Suprapubic skin (tissue), 4 donors: ENCODE measurements around the gene MYH10. TPM values are rescaled to one million over a fixed set of nuclear protein-coding genes. Genes with fewer than 3 reads are reported as not detected.

Source experiments
- DNase-seq, 2 donors: peaks; one replicate each; pipeline ENCODE4 v3.0.0-alpha.2; 2019; ENCODE audit warnings: low spot score in 2 of 2
- H3K27ac ChIP-seq: fragments of 200-600 bp; sonication (generic); one replicate; pipeline ENCODE4 v1.5.1; 2019
- H3K27me3 ChIP-seq: fragments of 200-600 bp; sonication (generic); one replicate; pipeline ENCODE4 v1.5.1; 2019
- H3K36me3 ChIP-seq: fragments of 200-600 bp; sonication (generic); one replicate; pipeline ENCODE4 v1.5.1; 2019
- H3K4me1 ChIP-seq: fragments of 200-600 bp; sonication (generic); one replicate; pipeline ENCODE4 v1.5.1; 2019
- H3K4me3 ChIP-seq: fragments of 200-600 bp; sonication (generic); one replicate; pipeline ENCODE4 v1.5.1; 2019; ENCODE audit warnings: mild to moderate bottlenecking
- H3K9me3 ChIP-seq: fragments of 200-600 bp; sonication (generic); one replicate; pipeline ENCODE4 v1.5.1; 2019
- EP300 ChIP-seq: sonication (generic); formaldehyde crosslinking; IDR thresholded peaks from one replicate; pipeline ENCODE4 v1.6.1; 2017; ENCODE audit warnings: antibody characterized with exemption
- POLR2A ChIP-seq, 2 donors: fragments of 450-650 bp; IDR thresholded peaks; one replicate each; pipeline ENCODE4 v1.6.1; 2017; ENCODE audit warnings: antibody characterized with exemption in 2 of 2, mild to moderate bottlenecking in 2 of 2, moderate library complexity in 2 of 2
- POLR2AphosphoS5 ChIP-seq, 3 donors: sonication (generic); formaldehyde crosslinking; IDR thresholded peaks; one replicate each; pipeline ENCODE4 v1.6.1; 2017; ENCODE audit warnings: antibody characterized with exemption in 3 of 3
- WGBS: methylation state at CpG from one replicate; pipeline ENCODE4 v1.1.5; 2018; 5-methylcytosine and 5-hydroxymethylcytosine counted together
- total RNA-seq, 4 donors: library from RNA; depleted of rRNA; stranded (reverse); fragments of >200 nt; gene quantifications; one replicate each; pipeline ENCODE4 v1.1.0, GENCODE V29; 2016
- TF ChIP-seq, protein P1 (sequence below), 2 donors: fragments of 200-600 bp in 1 of 2; fragments of 450-650 bp in 1 of 2; sonication (generic) in 1 of 2; IDR thresholded peaks; one replicate each; pipeline ENCODE4 v1.5.1; 2016 to 2019; ENCODE audit warnings: antibody characterized with exemption in 2 of 2, mild to moderate bottlenecking in 1 of 2, moderate library complexity in 1 of 2

MYH10 gene
- total RNA-seq, 4 donors from 2014 or later: 9.5 to 18.3 (median 13.2) TPM

DNA sequence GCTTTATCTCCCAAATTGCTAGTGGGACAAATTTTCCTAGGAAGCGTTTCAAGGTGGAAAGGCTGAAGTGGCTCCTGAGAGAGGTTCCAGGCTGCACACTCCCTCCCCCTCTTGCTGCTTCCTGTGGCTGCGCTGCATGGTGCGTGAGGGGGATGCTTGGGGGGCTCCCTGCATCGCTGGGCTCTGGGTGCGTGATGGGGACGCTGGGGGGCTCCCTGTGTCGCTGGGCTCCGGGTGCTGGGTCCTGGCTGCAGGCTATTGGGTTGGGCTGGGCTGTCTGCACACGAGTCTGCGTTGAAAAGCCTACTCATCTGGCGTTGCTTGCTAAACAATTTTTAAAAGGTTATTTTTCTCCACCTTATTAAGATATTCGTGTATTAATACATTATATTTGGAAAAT is 164.8 kb downstream of the MYH10 start:
- H3K4me1 ChIP-seq: peaks cover 55% of the 10 kb centered on the region
- WGBS: 34% methylated on average over 12 of the region's 12 CpGs
- peaks cover 67% of the 10 kb centered on the region for H3K36me3 ChIP-seq
- no peak for DNase-seq
- H3K27me3 ChIP-seq: no peaks in the 10 kb centered on the region
- no peaks in the 10 kb centered on the region for H3K9me3 ChIP-seq
- H3K27ac ChIP-seq: peak overlapping the region; percentile 65
- H3K4me3 ChIP-seq: peak overlapping the region; percentile 31
- TF ChIP-seq POLR2A (IDR thresholded peaks at IDR 0.05): no peak
- no peak for TF ChIP-seq EP300
- no peak for TF ChIP-seq POLR2AphosphoS5 (IDR thresholded peaks at IDR 0.05)
- TF ChIP-seq, protein P1, sequence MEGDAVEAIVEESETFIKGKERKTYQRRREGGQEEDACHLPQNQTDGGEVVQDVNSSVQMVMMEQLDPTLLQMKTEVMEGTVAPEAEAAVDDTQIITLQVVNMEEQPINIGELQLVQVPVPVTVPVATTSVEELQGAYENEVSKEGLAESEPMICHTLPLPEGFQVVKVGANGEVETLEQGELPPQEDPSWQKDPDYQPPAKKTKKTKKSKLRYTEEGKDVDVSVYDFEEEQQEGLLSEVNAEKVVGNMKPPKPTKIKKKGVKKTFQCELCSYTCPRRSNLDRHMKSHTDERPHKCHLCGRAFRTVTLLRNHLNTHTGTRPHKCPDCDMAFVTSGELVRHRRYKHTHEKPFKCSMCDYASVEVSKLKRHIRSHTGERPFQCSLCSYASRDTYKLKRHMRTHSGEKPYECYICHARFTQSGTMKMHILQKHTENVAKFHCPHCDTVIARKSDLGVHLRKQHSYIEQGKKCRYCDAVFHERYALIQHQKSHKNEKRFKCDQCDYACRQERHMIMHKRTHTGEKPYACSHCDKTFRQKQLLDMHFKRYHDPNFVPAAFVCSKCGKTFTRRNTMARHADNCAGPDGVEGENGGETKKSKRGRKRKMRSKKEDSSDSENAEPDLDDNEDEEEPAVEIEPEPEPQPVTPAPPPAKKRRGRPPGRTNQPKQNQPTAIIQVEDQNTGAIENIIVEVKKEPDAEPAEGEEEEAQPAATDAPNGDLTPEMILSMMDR (IDR thresholded peaks at IDR 0.05): no peak

- peaks cover 71% of the 10 kb centered on the region for H3K36me3 ChIP-seq
- peak overlapping the region; percentile 31 for H3K4me3 ChIP-seq
- TF ChIP-seq POLR2A (IDR thresholded peaks at IDR 0.05) (no peak), POLR2AphosphoS5 (IDR thresholded peaks at IDR 0.05) (no peak), EP300 (no peak)
- TF ChIP-seq, protein P1 (IDR thresholded peaks at IDR 0.05): no peak
- WGBS: 27% methylated on average over 8 of the region's 8 CpGs
- H3K9me3 ChIP-seq: no peaks in the 10 kb centered on the region
- no peak for DNase-seq
- peaks cover 51% of the 10 kb centered on the region for H3K4me1 ChIP-seq
- H3K27me3 ChIP-seq: no peaks in the 10 kb centered on the region
- H3K27ac ChIP-seq: peak overlapping the region; percentile 65
Measured at GRCh38 chr17:8465356-8465755, 165.2 kb downstream of the MYH10 start.

GRCh38 chr17:8464941-8465340 is 165.6 kb downstream of the MYH10 start:
- no peak for DNase-seq
- peaks cover 75% of the 10 kb centered on the region for H3K36me3 ChIP-seq
- no peaks in the 10 kb centered on the region for H3K9me3 ChIP-seq
- peak overlapping the region; percentile 31 for H3K4me3 ChIP-seq
- TF ChIP-seq EP300 (no peak), POLR2A (IDR thresholded peaks at IDR 0.05) (no peak), POLR2AphosphoS5 (IDR thresholded peaks at IDR 0.05) (no peak)
- TF ChIP-seq, protein P1 (IDR thresholded peaks at IDR 0.05): no peak
- peaks cover 47% of the 10 kb centered on the region for H3K4me1 ChIP-seq
- peak overlapping the region; percentile 65 for H3K27ac ChIP-seq
- WGBS: 41% methylated on average over 3 of the region's 4 CpGs
- H3K27me3 ChIP-seq: no peaks in the 10 kb centered on the region

- H3K27ac ChIP-seq: peak overlapping the region; percentile 3
- H3K9me3 ChIP-seq: no peaks in the 10 kb centered on the region
- 60% methylated on average over 5 of the region's 5 CpGs for WGBS
- H3K4me1 ChIP-seq: peaks cover 44% of the 10 kb centered on the region
- peaks cover 87% of the 10 kb centered on the region for H3K36me3 ChIP-seq
- TF ChIP-seq, protein P1 (IDR thresholded peaks at IDR 0.05): no peak
- TF ChIP-seq POLR2AphosphoS5 (IDR thresholded peaks at IDR 0.05): no peak
- TF ChIP-seq POLR2A (IDR thresholded peaks at IDR 0.05): no peak
- TF ChIP-seq EP300: no peak
- no peak overlapping the region for H3K4me3 ChIP-seq
- no peaks in the 10 kb centered on the region for H3K27me3 ChIP-seq
- no peak for DNase-seq
Measured at GRCh38 chr17:8463099-8463498, 167.4 kb downstream of the MYH10 start.

DNA sequence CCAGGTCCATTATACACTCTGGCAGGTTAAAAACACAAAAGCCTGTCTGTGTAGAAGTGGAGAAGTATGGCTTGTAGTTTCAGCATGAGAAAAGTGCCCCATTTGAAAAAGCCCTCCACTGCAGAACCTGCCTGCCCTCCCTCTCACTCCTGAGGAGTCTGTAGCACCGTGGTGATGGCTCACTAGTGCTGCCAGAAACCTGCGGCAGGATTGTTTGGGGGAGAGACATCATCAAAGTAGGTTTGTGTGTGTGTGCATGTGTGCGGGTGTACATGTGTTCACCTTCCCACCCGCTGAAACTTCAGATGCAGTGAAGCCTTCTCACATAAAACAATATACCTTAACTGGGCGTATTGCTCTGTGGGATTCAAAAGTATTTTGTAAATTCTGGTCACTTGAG is 168.0 kb downstream of the MYH10 start:
- TF ChIP-seq, protein P1 (IDR thresholded peaks at IDR 0.05): no peak
- TF ChIP-seq EP300 (no peak), POLR2AphosphoS5 (IDR thresholded peaks at IDR 0.05) (no peak), POLR2A (IDR thresholded peaks at IDR 0.05) (no peak)
- peak overlapping the region; percentile 3 for H3K27ac ChIP-seq
- H3K4me3 ChIP-seq: no peak overlapping the region
- no peaks in the 10 kb centered on the region for H3K27me3 ChIP-seq
- peaks cover 87% of the 10 kb centered on the region for H3K36me3 ChIP-seq
- WGBS: 70% methylated on average over 5 of the region's 5 CpGs
- H3K9me3 ChIP-seq: no peaks in the 10 kb centered on the region
- no peak for DNase-seq
- peaks cover 44% of the 10 kb centered on the region for H3K4me1 ChIP-seq
